Measurements from ENCODE around the gene AFAP1L2.

AFAP1L2 gene

DNA sequence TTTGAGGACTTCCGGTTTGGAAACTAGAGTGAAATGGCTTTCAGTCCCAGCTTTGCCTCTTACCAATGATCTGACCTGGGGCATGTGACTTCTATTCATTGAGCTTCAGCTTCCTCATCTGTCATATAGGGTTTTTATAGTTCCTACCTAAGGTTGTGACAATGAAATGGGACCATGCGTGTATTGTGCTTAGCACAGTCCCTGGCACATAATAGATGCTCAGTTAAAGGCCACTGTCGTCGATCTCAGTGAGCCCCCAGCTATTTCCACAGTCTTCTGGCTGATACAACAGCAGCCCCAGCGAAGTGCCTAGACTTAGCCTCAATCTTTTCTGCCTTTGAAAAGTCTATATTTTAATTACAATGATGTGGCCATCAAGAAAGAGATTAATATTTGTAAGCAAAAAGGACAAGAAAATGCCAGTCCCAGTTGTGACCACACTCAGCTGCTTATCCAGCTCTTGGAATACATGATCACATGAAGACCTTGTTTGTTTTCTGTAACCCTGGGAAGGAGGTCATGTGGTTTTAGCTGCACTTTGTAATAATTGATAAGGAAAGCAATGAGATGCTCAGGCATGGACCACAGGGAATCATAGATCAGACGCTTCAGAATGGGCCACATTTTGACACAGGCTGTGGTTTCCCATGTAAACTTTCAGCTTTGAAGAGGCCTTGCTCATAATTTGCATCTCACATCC is 120.6 kb downstream of the AFAP1L2 start:
- no peak overlapping the region for H3K4me3 ChIP-seq (ENCODE audit: low read length)
- peaks cover 19% of the 10 kb centered on the region for H3K4me1 ChIP-seq (ENCODE audit: control insufficient read depth, insufficient read depth, low read length)
- H3K9me3 ChIP-seq (ENCODE audit: control insufficient read depth, low read length) = no peaks in the 10 kb centered on the region
- H3K9ac ChIP-seq (ENCODE audit: low read length) = no peak overlapping the region
- no peaks in the 10 kb centered on the region for H3K36me3 ChIP-seq (ENCODE audit: control insufficient read depth, insufficient read depth, low read length)
- no peaks in the 10 kb centered on the region for H3K27me3 ChIP-seq (ENCODE audit: control insufficient read depth, insufficient read depth, low read length)

DNA sequence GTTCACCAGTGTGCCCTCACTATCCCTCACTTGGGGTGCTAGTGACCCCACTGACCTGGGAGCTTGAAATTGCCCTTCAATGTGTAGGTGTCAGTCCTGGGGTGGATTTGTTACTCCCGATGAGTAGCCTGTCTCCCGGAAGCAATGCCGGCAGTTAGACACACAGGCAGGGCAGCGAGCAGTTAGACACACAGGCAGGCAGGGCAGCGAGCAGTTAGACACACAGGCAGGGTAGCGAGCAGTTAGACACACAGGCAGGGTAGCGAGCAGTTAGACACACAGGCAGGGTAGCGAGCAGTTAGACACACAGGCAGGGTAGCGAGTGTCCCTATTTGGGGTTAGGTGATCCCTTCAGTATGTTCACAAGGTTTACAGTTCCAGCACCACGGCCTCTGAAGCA is 121.2 kb downstream of the AFAP1L2 start:
- H3K9me3 ChIP-seq (ENCODE audit: control insufficient read depth, low read length) = no peaks in the 10 kb centered on the region
- H3K36me3 ChIP-seq (ENCODE audit: control insufficient read depth, insufficient read depth, low read length) = no peaks in the 10 kb centered on the region
- H3K27me3 ChIP-seq (ENCODE audit: control insufficient read depth, insufficient read depth, low read length) = no peaks in the 10 kb centered on the region
- no peak overlapping the region for H3K9ac ChIP-seq (ENCODE audit: low read length)
- peaks cover 19% of the 10 kb centered on the region for H3K4me1 ChIP-seq (ENCODE audit: control insufficient read depth, insufficient read depth, low read length)
- H3K4me3 ChIP-seq (ENCODE audit: low read length) = no peak overlapping the region

DNA sequence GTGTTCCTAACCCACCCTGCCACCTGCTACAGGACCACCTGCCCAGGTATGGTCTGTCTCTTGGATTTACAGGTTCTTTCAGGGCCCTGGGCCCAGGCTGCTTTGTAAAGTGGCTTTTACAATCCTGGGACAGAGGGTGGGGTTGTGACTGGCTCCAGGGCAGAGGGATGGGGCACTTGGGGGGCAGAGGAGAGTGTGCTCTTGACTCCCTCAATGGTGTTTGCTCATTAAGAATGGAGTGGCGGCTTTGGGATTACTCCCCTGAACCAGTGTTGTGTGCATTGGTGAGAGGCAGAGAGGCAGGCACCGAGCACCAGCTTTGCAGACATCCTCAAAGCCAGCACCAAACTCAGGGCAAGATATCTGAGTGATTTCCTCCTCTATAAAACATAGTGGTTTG is 121.8 kb downstream of the AFAP1L2 start:
- Histone ChIP-seq H3K4me1 (ENCODE audit: control insufficient read depth, insufficient read depth, low read length) (peaks cover 19% of the 10 kb centered on the region), H3K4me3 (ENCODE audit: low read length) (no peak overlapping the region), H3K9ac (ENCODE audit: low read length) (no peak overlapping the region), H3K9me3 (ENCODE audit: control insufficient read depth, low read length) (no peaks in the 10 kb centered on the region), H3K36me3 (ENCODE audit: control insufficient read depth, insufficient read depth, low read length) (no peaks in the 10 kb centered on the region), H3K27me3 (ENCODE audit: control insufficient read depth, insufficient read depth, low read length) (no peaks in the 10 kb centered on the region)

DNA sequence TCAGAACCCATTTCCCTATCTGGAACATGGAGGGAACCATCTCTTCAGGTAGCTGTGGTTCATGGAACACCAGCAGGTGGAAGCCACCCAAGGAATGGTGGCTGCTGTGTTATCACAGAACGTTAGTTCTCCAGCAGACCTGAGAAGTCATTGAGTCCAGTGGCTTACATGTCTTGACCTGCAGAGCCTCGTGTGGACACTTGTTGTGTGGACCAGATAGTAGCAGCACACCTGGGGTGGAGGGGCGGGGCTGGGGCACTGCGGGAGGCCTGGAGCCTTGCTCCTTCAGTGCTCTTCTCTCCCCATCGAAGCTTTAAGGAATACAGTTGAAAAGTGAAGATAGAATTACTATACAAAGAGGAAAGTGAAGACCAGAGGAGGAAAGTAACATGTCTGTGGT is 122.8 kb downstream of the AFAP1L2 start:
- peaks cover 19% of the 10 kb centered on the region for H3K4me1 ChIP-seq (ENCODE audit: control insufficient read depth, insufficient read depth, low read length)
- no peaks in the 10 kb centered on the region for H3K9me3 ChIP-seq (ENCODE audit: control insufficient read depth, low read length)
- no peak overlapping the region for H3K4me3 ChIP-seq (ENCODE audit: low read length)
- no peak overlapping the region for H3K9ac ChIP-seq (ENCODE audit: low read length)
- no peaks in the 10 kb centered on the region for H3K36me3 ChIP-seq (ENCODE audit: control insufficient read depth, insufficient read depth, low read length)
- no peaks in the 10 kb centered on the region for H3K27me3 ChIP-seq (ENCODE audit: control insufficient read depth, insufficient read depth, low read length)

DNA sequence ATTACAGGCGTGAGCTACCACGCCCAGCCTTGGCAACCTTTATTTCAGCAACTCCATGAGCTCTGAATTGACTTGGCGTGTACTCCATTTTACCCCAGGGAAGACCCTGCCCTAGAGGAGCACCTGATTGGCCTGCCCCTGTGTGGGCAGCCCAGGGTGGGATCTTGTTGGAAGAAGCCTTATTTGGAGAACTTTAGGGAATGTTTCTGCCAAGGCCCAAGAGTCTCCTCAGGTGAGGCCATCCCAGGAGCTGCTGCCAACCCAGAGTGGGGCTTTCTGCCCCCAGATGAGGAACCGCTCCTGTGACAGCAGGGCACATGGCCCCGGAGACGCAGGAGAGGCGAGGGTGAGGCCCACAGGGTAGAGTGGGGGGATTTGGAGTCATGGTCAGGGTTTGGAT is 123.3 kb downstream of the AFAP1L2 start:
- Histone ChIP-seq H3K9ac (ENCODE audit: low read length) (no peak overlapping the region), H3K27me3 (ENCODE audit: control insufficient read depth, insufficient read depth, low read length) (no peaks in the 10 kb centered on the region), H3K4me3 (ENCODE audit: low read length) (no peak overlapping the region), H3K4me1 (ENCODE audit: control insufficient read depth, insufficient read depth, low read length) (peaks cover 19% of the 10 kb centered on the region), H3K9me3 (ENCODE audit: control insufficient read depth, low read length) (no peaks in the 10 kb centered on the region), H3K36me3 (ENCODE audit: control insufficient read depth, insufficient read depth, low read length) (no peaks in the 10 kb centered on the region)

DNA sequence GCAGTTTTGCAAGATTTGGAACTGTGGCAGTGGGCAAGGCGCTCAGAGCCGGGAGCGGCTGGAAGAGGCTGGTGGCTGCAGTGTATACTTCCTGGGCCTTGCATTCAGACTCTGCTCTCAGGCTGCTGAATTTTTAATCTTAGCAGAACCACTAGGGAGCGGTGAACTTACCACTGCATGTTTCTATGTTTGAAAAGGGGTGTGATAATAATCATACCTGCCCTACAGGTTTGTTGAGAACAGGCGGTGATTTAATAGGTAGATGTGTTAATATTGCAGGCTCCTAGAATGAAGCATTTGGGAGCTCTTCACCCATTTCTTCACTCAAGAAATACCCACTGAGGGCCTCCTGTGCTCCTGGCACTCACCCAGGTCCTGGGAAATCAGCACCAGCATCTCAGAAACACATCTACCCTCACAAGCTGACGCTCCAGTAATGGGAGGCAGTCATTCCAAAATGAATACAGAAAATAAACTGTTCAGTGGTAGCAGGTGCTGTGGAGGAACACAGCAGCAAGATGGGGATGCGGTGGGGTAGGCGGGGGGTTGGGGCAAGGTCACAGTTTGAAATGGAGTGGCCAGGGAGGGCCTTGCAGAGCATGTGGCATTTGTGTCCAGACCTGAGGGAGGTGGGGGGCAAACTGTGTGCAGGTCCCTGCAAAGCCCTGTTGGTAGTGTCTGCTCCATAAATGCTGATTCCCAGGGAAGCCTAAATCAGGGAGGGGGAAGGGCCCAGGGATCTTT is 124.2 kb downstream of the AFAP1L2 start:
- H3K36me3 ChIP-seq (ENCODE audit: control insufficient read depth, insufficient read depth, low read length) = no peaks in the 10 kb centered on the region
- H3K9me3 ChIP-seq (ENCODE audit: control insufficient read depth, low read length) = no peaks in the 10 kb centered on the region
- no peak overlapping the region for H3K9ac ChIP-seq (ENCODE audit: low read length)
- H3K27me3 ChIP-seq (ENCODE audit: control insufficient read depth, insufficient read depth, low read length) = no peaks in the 10 kb centered on the region
- H3K4me3 ChIP-seq (ENCODE audit: low read length) = no peak overlapping the region
- peaks cover 19% of the 10 kb centered on the region for H3K4me1 ChIP-seq (ENCODE audit: control insufficient read depth, insufficient read depth, low read length)

DNA sequence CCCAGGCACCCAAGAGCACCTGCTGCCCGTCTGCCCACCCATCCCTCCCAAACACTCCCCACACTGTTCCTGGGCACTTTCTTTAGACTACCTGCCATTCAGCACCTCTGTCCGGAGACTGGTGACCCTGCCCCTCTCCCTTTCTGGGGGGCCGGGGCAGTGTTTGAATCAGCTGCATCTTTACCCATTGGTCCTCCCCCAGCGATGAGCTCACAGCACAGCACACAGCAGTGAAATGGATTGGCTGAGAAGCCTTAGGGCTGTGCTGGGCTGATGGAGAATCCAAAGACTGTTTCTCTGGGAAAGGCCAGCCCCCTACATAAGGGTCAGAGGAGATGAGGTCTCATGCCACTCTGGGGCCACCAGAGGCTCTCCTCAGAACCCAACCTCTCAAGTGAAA is 125.0 kb downstream of the AFAP1L2 start:
- H3K36me3 ChIP-seq (ENCODE audit: control insufficient read depth, insufficient read depth, low read length) = no peaks in the 10 kb centered on the region
- H3K9me3 ChIP-seq (ENCODE audit: control insufficient read depth, low read length) = no peaks in the 10 kb centered on the region
- no peak overlapping the region for H3K4me3 ChIP-seq (ENCODE audit: low read length)
- H3K4me1 ChIP-seq (ENCODE audit: control insufficient read depth, insufficient read depth, low read length) = peaks cover 19% of the 10 kb centered on the region
- no peak overlapping the region for H3K9ac ChIP-seq (ENCODE audit: low read length)
- no peaks in the 10 kb centered on the region for H3K27me3 ChIP-seq (ENCODE audit: control insufficient read depth, insufficient read depth, low read length)

DNA sequence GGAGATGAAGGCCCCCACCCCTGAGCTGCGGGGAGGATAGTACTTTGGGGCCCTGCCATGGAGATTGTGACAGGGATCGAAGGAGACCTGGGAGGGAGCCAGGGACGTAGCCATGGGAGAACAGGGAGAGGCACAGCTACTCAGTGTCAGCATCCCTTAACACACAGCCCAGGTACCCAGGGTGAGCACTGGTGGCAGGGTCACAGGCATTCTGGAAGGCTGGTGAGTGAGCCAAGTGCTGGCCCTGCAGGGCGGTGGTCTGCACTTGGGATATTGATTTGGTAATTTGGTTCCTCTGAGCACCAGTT is 125.5 kb downstream of the AFAP1L2 start:
- Histone ChIP-seq H3K4me1 (ENCODE audit: control insufficient read depth, insufficient read depth, low read length) (peaks cover 19% of the 10 kb centered on the region), H3K9ac (ENCODE audit: low read length) (no peak overlapping the region), H3K27me3 (ENCODE audit: control insufficient read depth, insufficient read depth, low read length) (no peaks in the 10 kb centered on the region)

DNA sequence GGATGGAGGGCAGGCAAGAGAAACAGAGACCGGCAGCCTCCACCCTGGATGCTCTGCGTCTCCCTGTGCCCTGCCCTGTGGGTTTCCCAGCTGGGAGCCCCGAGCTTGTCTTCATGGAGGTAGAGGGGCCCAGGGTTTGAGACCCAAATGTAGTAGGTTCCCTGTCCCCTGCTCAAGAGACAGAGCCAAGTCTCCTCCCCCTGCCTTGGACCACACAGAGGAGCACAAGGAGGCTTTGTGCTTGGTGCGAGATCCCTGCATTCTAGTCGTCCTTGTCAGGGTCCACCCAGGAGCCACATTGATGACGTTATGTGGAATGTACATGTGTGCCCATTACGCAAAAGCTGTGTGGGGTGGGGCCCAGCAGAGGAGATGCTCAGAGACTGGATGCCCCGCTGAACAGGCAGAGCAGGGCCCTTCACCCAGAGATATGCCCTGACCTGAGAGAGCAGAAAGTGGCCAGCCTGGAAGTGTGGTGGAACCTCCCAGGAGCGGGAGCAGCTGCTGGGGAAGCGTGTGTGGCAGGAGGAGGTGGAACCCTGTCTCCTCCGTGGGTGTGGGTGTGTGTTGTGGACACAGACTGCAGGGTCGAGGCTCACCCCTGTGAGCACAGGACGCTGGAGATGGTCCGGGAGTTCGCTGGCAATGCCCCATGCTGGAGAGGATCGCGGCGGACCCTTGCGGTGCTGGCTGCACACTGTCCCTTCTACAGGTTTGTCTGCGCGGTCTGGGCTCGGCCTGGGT is 126.0 kb downstream of the AFAP1L2 start:
- Histone ChIP-seq H3K4me1 (ENCODE audit: control insufficient read depth, insufficient read depth, low read length) (peaks cover 19% of the 10 kb centered on the region), H3K27me3 (ENCODE audit: control insufficient read depth, insufficient read depth, low read length) (no peaks in the 10 kb centered on the region), H3K4me3 (ENCODE audit: low read length) (no peak overlapping the region), H3K36me3 (ENCODE audit: control insufficient read depth, insufficient read depth, low read length) (no peaks in the 10 kb centered on the region), H3K9me3 (ENCODE audit: control insufficient read depth, low read length) (no peaks in the 10 kb centered on the region), H3K9ac (ENCODE audit: low read length) (no peak overlapping the region)

More for the DNA sequence above, 125.5 kb downstream of the AFAP1L2 start:
- no peaks in the 10 kb centered on the region for H3K9me3 ChIP-seq (ENCODE audit: control insufficient read depth, low read length)
- H3K4me3 ChIP-seq (ENCODE audit: low read length) = no peak overlapping the region
- H3K36me3 ChIP-seq (ENCODE audit: control insufficient read depth, insufficient read depth, low read length) = no peaks in the 10 kb centered on the region

DNA sequence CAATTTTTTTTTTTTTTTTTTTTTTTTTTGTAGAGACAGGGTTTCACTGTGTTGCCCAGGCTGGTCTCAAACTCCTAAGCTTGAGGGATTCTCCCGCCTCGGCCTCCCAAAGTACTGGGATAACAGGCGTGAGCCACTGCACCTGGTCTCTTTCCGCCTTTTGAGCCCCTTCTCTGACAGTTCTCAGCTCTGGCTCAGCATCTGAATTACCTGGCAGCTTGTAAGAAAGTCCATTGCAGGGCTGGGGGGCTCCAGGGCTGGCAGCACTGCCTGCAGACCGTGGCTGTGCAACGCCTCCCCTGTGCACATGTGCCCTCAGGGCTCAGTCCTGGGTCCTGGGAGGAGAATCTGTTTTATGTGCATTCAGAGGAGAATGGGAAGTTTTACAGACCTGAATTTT is 127.6 kb downstream of the AFAP1L2 start:
- no peaks in the 10 kb centered on the region for H3K27me3 ChIP-seq (ENCODE audit: control insufficient read depth, insufficient read depth, low read length)
- H3K36me3 ChIP-seq (ENCODE audit: control insufficient read depth, insufficient read depth, low read length) = no peaks in the 10 kb centered on the region

DNA sequence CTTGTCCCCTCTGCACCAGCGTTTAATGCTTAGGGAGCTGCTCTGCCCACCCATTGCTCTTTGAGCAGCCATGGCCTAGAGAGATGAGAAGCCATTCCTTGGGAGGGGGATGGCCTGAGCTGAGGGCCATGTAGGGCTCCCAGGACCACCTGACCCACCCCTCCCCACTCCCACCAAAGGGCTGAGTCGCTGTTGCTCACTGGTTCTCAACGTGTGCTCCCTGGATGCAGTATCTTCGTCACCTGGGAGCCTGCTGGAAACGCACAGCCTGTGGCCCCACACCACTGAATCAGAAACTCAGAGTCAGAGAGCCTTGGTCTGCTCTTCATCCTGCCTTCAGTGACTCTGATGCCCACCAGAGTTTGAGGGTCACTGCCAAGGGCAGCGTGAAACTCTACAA is 128.2 kb downstream of the AFAP1L2 start:
- Histone ChIP-seq H3K9me3 (ENCODE audit: control insufficient read depth, low read length) (no peaks in the 10 kb centered on the region), H3K4me3 (ENCODE audit: low read length) (no peak overlapping the region), H3K4me1 (ENCODE audit: control insufficient read depth, insufficient read depth, low read length) (peaks cover 28% of the 10 kb centered on the region), H3K36me3 (ENCODE audit: control insufficient read depth, insufficient read depth, low read length) (no peaks in the 10 kb centered on the region), H3K9ac (ENCODE audit: low read length) (no peak overlapping the region), H3K27me3 (ENCODE audit: control insufficient read depth, insufficient read depth, low read length) (no peaks in the 10 kb centered on the region)

More for the DNA sequence above, 127.6 kb downstream of the AFAP1L2 start:
- Histone ChIP-seq H3K4me1 (ENCODE audit: control insufficient read depth, insufficient read depth, low read length) (peaks cover 24% of the 10 kb centered on the region), H3K9me3 (ENCODE audit: control insufficient read depth, low read length) (no peaks in the 10 kb centered on the region), H3K9ac (ENCODE audit: low read length) (no peak overlapping the region), H3K4me3 (ENCODE audit: low read length) (no peak overlapping the region)

Measured in mucosa of stomach (tissue), 1 donor.